GM18499 (cell line): ENCODE measurements around the gene THEM4.
"Not testable (repeated sequence)": the region's sequence is repeated elsewhere in the genome, so short reads cannot be mapped to it uniquely, and the experiment has no call there.

Experiments used
- ATAC-seq: cut with Tn5 transposase; IDR thresholded peaks from one replicate; pipeline ENCODE4 v1.9.1; 2021; ENCODE audit warnings: moderate number of reproducible peaks; ENCODE audit not compliant: insufficient read depth, unreplicated experiment

Gene THEM4

GRCh38 chr1:151935894-151936602 lies 26.7 kb upstream of the THEM4 start:
- no peak for ATAC-seq

GRCh38 chr1:151935154-151935553 lies 25.8 kb upstream of the THEM4 start:
- no peak for ATAC-seq

- no peak for ATAC-seq
Measured at GRCh38 chr1:151934048-151934493, 24.8 kb upstream of the THEM4 start.

GRCh38 chr1:151924691-151925587 lies 15.6 kb upstream of the THEM4 start:
- no peak for ATAC-seq

- ATAC-seq = no peak
Measured at GRCh38 chr1:151923422-151923821, 14.1 kb upstream of the THEM4 start.

- ATAC-seq = no peak
Measured at GRCh38 chr1:151920149-151920548, 10.8 kb upstream of the THEM4 start.

GRCh38 chr1:151918819-151919610 lies 9.7 kb upstream of the THEM4 start:
- ATAC-seq = no peak

GRCh38 chr1:151918156-151918555 lies 8.8 kb upstream of the THEM4 start:
- no peak for ATAC-seq

- no peak for ATAC-seq
Measured at GRCh38 chr1:151916726-151917370, 7.5 kb upstream of the THEM4 start.

GRCh38 chr1:151915061-151915686 lies 5.9 kb upstream of the THEM4 start:
- no peak for ATAC-seq

GRCh38 chr1:151914076-151914475 lies 4.8 kb upstream of the THEM4 start:
- no peak for ATAC-seq

- ATAC-seq = no peak
Measured at GRCh38 chr1:151912973-151913372, 3.7 kb upstream of the THEM4 start.

GRCh38 chr1:151908228-151908691 lies 1.1 kb downstream of the THEM4 start:
- no peak for ATAC-seq

GRCh38 chr1:151907363-151908139 lies 1.8 kb downstream of the THEM4 start:
- no peak for ATAC-seq

- not testable (repeated sequence) for ATAC-seq
Measured at GRCh38 chr1:151906324-151906645, 3.0 kb downstream of the THEM4 start.

- not testable (repeated sequence) for ATAC-seq
Measured at GRCh38 chr1:151905443-151906323, 3.6 kb downstream of the THEM4 start.

GRCh38 chr1:151905070-151905442 lies 4.3 kb downstream of the THEM4 start:
- no peak for ATAC-seq

GRCh38 chr1:151902858-151903257 lies 6.5 kb downstream of the THEM4 start:
- no peak for ATAC-seq
